Hypothalamus (tissue), 51 donors: Measurements from ENCODE around the gene B9D2.
"Not testable (repeated sequence)": the region's sequence is repeated elsewhere in the genome, so short reads cannot be mapped to it uniquely, and the experiment has no call there.

ENCODE experiments used
- DNase-seq, 51 donors: peaks; one replicate each; lab custom pipeline; 2025; lab: John Stamatoyannopoulos, UW

Gene B9D2, protein sequence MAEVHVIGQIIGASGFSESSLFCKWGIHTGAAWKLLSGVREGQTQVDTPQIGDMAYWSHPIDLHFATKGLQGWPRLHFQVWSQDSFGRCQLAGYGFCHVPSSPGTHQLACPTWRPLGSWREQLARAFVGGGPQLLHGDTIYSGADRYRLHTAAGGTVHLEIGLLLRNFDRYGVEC

DNA sequence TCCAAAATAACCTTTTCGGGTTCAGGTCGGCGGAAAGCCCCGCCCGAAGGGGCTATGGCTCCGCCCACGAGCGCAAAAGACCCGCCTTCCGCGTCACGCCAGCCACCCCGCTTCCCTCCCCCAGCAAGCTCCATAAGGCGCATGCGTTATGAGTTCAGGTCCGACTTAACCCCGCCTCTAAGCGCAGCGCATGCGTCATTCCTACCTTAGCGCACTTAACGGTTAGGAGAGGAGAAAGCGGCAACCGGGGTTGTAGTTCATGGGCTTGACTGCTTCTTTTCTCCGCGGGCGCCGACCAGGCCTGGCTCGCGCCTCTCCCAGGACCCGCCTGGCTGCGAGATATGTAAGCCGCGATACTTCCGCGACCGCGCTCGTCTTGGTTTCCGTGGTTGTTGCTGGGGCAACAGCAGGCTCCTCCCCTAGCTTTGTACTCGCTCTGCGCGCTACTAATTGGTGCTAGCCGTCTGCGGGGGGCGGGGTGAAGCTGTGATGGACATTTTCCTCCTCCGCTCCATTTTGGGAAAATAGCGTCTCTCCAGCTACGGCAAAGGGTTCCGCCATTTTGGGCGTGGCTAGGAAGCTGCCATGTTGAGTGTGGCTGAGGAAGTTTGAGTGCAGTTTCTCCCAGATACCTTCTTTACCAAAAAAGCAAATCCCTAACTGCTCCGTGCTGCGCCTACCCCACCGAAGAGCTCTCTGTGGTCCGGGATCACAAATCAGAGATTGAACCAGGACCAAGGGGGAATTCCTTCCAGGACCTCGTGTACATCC is at the start of gene B9D2:
TSS of gene B9D2 (minus strand) at position 397 of the 771 bp plus-strand sequence. CDS start 630 bp downstream, outside the sequence.
- DNase-seq: peak; percentile 71 to 100 (median 97)

DNA sequence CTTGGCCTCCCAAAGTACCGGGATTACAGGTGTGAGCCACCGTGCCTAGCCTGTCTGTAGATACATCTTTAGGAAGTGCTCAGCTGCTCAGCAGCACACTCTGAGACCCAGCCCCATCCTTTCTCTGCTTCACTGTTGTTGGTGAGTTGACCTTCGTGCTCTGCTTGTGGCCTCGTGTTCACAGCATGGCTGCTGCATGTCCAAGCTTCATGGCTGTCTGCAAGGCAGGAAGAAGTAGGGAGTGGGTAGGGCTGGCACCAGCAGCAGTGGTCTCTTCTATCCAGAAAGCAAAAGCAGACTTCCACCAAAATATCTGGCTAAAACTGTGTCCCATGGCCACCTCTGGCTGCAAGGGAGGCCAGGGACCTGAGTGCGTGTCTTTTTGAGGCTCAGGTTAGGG is 49.0 kb upstream of the B9D2 start:
- DNase-seq: no peak

DNA sequence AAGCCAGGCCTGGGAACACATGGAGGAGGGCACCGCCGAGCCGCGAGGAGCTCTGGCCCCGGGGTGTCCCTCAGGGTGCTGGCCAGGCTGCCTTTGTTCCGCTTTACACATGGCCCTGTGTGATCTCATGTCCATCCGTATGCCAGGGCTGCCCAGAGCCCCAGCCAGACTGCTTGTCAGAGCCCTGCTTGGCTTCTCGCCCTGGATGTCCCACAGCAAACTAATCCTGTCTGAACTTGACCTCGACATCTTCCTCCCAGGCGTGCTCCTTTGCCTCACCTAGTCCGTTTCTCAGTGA is 48.0 kb upstream of the B9D2 start:
- DNase-seq: peak in 32 of 51 donors; percentile 0 to 80 (median 36)

DNA sequence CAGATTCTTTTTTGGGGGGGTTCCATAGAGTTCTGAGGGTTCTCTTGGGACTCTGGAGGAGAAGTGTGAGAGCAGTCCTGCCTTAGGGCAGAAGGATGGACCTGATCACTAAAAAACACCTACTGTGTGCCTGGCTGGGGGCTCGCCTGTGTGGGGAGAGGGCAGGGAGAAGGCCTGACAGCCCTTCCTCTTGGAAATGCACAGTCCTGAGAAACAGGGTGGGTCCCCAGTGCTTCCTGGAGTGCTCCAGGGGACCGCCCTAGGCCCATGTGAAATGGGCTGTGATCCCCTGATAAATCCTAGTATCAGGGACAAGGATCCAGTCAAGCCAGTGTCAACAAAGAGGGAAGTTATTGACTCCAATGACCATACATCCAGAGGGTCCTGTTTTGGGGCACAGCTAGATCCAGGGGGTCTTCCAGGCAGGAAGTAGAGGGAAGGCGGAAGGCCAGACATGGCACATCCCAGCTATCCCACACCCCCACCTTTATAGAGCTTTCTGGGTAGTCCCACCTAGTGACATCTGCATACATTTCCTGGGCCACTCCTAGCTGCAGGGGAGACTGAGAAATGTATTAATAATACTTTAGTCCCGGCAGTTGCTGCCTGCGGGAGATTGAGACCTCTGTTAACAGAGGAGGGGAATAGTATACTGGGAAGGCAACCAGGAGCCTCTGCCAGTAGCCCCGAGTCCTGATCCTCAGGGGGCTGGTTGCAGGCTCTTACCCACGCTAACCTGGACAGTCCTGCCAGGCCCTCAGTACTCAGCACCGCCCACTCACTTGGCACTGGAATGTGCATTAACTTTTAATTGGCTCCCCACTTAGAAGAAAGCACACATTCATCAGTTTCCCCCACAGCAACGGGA is 47.4 kb upstream of the B9D2 start:
- no peak for DNase-seq

DNA sequence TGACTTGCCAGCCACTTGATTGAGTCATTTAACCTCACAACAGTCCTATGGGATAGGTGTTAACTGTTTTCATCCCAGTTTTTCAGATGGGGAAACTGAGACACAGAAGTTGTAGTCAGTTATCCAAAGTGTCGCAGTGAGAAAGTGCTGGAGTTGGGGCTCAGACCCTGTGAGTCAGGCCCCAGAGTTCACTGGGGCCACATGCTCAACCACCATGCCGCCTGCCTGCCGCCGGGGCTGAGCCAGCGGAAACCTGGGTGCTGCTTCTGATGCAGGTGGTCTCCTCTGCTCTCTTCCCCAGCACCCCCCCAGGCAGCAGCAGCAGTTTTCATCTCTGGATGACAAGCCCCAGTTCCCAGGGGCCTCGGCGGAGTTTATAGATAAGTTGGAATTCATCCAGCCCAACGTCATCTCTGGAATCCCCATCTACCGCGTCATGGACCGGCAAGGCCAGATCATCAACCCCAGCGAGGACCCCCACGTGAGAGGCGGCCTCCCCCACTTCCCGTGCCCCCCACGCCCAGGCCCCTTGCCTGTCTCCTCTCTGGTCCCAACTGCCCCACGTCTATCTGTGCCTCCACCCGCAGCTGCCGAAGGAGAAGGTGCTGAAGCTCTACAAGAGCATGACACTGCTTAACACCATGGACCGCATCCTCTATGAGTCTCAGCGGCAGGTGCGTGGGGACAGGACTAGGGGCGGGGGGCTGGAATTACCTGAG is 46.5 kb upstream of the B9D2 start:
- DNase-seq: no peak

DNA sequence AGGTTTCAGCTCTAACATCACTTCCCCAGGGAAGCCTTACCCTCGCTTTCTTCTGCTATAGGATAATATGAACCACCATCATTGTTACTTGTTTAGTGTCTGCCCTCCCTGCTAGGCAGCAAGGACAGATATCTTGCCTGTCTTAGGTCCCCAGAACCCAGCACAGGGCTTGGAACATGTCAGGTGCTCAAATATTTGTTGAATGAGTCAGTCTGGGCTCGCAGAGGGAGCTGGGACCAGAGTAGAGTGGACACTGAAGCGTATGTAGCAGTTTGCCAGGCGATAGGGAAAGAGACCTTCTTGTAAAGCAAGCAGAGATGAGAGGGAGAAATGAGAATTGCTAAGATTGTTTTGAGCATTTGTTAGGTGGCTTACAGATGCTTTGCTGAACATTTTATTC is 45.3 kb upstream of the B9D2 start:
- DNase-seq: peak in 2 of 51 donors; percentile 3 to 46

DNA sequence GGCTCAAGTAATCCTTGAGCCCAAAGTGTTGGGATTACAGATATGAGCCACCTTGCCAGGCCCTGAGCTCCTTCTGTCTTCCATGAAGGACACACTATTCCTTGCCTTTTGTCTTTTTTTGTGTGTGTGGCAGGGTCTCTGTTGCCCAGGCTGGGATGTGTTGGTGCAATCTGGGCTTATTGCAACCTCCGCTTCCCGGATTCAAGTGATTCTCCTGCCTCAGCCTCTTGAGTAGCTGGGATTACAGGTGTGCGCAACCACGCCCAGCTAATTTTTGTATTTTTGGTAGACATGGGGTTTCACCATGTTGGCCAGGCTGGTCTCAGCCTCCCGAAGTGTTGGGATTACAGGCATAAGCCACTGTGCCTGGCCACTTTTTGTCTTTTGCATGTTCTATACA is 44.9 kb upstream of the B9D2 start:
- not testable (repeated sequence) for DNase-seq

DNA sequence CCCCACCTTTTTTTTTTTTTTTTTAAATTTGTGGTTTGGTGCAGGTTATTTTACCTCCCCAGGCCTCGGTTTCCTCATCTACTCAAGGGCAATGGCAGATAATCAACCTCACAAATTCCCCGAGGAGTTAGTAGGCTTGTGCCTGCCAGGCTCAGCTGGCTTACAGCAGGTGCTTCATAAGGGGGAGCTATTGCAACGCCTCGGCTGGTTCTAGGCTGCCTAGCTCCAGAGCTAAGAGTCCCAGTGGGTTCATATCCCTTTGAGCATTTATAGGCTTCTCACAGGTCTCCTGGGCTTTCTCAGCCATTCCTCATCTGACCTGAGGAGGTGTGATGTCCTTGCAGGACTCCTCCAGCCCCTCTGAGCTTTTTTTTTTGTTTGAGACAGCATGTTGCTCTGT is 44.3 kb upstream of the B9D2 start:
- no peak for DNase-seq

DNA sequence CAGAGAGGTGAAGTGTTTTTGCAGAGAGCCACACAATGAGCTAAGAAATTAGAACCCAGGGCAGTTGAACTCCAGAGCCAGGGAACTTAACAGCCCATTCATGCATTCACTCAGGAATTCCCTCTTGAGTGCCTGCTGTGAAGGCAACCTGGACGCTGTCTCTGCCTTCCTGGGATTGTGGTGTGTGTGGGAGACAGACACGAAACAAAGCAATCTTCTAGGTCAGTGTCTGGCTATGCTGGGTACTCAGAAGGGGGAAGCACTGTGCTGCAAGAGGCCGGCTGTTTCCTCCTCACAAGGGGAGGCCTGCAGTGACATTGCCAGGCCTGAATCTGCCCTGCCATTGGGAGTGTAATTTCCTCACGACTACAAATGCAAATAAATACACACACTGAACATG is 43.3 kb upstream of the B9D2 start:
- DNase-seq: peak in 1 of 51 donors; percentile 7

DNA sequence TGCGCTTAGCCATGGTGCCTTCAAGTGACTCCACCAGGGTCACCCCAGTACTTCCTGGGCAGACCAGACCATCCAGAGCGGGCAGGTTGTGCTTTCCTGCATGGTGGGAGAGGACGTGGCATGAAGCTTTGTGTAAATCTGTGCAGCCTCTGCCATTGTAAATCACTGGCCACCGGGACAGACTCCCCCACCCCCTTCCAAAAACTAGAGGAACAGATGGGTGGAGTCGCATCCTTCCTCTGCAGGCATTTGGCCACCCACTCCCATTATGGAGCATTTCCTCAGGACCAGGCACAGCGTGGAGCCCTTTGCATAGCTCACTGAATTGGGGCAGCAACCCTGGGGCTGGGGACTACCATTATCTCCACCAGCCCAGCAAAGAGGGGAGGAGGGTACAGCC is 41.8 kb upstream of the B9D2 start:
- no peak for DNase-seq

DNA sequence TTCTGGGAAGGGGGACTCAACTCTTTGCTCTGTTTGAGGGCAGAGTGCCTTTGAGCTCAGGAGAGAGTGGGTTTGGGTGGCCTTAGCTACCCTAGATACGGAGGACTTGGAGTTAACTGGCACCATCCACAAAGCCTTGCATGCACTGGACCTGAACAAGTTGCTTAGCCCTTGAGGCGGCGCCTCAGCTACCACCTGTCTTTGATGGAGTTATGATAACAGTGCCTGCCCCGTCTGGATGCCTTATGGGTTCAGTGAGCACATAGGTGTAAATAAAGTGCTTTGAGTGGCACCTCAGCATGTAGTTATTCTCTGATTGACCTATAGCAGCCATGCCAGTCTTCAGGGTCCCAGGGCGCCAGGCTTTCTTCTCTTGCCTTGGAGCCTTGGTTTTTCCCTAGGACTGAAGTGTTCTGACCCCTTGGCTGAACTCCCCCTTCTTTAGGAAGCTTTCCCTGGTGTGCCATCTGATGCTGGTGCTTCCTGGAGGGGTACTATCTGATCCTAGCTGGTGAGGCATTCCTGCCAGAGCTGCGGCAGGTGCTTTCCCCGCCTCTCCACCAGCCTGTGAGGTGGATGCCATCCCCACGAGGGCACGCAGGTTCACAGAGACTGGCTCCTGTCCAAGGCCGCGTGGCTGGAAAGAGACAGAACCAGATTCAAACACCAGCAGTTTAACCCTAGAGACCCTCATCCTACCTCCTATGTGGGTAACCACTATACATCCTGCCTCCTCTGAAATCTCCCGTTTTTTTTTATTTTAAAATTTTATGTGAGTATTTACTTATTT is 39.4 kb upstream of the B9D2 start:
- no peak for DNase-seq

DNA sequence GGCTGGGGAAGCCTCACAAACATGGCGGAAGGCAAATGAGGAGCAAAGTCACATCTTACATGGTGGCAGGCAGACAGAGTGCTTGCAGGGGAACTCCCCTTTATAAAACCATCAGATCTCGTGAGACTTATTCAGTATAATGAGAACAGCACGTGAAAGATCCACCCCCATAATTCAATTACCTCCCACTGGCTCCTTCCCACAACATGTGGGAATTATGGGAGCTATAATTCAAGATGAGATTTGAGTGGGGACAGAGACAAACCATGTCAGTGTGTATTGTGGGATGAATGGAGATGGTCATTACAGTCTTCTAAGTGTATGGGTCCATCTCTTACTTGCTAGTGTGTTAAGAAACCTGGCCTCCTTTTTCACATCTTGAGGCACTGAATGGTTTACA is 38.1 kb upstream of the B9D2 start:
- no peak for DNase-seq

DNA sequence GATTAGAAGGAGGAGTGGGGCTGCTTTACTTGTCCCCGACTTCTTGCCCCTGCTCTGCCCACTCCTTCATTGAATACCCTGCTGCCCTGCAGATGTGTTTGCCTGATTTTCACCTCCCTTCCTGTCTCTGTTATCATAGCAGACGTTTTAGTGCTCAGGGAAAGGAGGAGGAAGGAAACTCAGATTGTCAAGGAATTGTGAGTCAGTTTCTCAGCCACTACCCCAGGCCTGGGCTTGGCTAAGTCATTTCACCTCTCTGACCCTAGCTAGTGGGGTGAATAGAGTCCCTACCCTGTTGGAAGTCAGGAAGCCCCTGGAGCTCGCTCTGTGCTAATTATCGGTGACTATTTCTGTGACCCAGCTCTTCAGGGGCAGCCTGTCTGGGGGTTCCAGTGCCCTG is 37.5 kb upstream of the B9D2 start:
- DNase-seq: no peak

DNA sequence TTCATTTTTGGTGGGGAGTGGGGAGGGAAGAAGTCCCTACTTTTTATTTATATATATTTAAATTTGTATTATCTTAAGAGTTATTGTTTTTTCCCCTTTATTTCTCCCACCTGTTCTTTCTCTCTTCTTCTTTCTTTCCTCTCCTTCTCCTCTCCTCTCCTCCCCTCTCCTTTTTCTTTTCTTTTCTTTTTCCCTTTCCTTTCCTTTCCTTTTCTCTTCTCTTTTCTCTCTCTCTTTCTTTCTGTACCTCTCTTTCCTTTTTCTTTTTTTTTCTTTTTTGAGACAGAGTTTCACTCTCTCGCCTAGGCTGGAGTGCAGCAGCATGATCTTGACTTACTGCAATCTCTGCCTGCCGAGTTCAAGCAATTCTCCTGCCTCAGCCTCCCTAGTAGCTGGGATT is 35.6 kb upstream of the B9D2 start:
- DNase-seq: no peak

DNA sequence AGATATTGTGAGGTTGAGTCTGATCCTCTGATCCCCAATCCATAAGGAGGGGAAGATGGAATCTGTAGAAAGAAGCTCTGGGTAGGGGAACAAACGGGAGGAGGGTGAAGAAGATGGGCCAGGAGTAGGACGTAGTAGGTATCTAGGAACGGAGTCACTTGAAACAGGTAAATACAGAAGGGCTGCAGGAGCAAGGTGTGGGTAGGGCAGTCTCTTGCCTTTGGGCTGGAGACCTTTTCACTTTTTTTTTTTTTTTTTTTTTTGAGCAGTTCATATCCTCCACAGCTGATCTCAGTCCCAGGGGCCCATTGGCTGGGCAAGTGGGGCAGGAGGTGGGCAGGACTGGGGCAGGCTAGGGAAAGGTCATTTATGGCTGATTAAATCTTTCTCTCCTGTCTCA is 35.1 kb upstream of the B9D2 start:
- DNase-seq: no peak

DNA sequence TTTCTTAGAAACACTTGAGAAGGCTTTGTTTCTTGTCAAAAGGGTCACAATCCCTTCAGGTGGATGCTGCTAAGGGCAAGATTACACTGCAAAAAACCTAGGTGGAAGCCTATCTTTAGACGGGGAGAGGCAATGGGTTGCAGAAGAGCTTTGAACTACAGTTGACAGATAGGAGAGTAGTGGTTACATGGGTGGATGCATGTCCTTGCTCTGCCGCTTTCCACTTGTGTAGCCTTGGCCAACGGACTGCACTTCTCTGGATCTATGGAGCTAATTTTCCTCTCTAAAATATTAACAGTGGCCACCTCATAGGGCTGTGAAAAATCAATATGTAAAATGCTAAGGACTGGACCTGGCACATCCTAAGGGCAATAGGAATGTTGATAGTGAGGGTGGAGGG is 34.6 kb upstream of the B9D2 start:
- DNase-seq: no peak

DNA sequence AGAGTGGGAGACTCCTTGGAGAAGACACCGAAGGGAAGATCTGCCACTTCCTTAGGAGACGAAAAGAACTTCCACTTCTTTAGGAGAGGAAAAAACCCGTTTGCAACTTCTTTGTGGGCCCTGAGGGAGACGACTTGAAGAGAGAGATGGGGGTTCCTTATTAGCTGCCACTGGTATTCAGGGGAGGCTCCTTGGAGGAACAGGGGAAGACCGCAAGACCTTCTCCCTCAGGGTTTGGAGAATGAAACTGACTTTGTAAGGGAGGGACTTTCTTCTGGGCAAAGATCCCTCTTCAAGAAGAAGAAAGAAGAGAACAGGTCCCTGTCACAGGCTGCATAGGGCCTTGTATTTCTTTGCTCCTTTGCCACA is 34.1 kb upstream of the B9D2 start:
- no peak for DNase-seq

DNA sequence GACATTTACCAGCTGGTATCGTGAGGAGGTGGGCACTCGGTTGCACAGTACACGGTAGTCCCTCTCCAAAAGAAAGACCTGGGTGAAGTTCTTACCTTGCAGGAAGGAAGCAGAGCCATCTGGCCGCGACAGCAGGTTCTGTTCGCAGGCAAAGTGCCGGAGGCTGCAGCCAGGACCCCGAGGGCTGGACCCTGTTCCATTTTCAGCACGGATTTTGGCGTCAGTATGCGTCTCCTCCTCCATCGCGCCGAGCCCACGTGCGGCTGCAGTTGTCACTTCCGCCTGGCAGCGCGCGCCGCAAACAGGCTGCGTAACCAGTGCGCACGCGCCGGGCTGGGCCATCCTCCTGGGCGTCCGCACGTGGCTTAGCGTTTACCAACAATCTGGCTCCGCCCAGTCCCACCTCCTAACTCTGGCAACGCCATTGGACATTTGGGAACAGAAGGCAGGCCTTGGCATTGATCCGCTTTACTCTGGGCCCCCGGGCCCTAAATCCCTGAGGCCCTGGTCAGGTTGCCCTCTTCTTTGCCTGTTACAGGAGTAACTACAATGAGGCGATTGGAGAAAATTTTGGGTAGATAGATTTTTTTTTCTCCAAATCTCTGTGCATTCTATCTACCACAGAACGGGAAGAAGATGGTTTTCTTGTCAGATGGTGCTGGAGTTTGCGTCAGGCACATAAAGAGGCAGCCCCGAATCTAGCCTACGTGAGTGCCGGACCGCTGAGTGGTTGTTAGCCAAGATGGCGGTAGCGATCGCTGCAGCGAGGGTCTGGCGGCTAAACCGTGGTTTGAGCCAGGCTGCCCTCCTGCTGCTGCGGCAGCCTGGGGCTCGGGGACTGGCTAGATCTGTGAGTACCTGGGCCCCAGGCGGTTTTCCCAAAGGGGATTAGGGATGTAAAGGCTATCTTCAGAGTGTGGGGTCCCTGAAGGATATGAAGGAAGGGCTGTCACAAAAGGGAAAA is 33.4 kb upstream of the B9D2 start, which contains the start of the genes BCKDHA and EXOSC5:
TSS of gene BCKDHA (plus strand) at position 733 of the 964 bp plus-strand sequence. CDS start at position 743, 10 bp downstream.
TSS of gene EXOSC5 (minus strand) at position 274 of the 964 bp plus-strand sequence. CDS start at position 243, 31 bp downstream.
- DNase-seq: peak; percentile 84 to 99 (median 97)

DNA sequence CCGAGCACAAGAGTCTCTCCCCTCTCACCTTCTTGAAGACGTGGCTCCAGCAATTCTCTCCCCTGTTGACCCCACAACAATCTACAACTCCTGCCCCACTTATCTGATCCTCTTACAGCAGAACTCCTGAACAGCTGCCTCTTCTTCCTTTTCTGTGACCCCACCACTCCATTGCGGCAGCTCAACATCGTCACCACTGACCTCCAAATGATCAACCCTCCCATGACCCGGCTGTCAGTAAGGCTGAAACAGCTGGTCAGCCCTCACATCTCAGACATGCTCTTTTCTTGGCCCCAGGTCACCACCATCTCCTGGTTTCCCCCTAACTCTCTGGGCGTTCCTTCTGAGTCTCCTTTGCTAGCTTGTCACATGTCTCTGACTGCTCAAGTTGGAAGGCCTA is 31.4 kb upstream of the B9D2 start:
- no peak for DNase-seq
